Measurements from ENCODE around the gene FSTL3. TPM values are rescaled to one million over a fixed set of nuclear protein-coding genes. Genes with fewer than 3 reads are reported as not detected.
A peak's percentile ranks its signal among the peaks of the same experiment; 100 is the strongest.

The FSTL3 gene
- polyA plus RNA-seq, 1 donor, result 32.9 TPM

DNA sequence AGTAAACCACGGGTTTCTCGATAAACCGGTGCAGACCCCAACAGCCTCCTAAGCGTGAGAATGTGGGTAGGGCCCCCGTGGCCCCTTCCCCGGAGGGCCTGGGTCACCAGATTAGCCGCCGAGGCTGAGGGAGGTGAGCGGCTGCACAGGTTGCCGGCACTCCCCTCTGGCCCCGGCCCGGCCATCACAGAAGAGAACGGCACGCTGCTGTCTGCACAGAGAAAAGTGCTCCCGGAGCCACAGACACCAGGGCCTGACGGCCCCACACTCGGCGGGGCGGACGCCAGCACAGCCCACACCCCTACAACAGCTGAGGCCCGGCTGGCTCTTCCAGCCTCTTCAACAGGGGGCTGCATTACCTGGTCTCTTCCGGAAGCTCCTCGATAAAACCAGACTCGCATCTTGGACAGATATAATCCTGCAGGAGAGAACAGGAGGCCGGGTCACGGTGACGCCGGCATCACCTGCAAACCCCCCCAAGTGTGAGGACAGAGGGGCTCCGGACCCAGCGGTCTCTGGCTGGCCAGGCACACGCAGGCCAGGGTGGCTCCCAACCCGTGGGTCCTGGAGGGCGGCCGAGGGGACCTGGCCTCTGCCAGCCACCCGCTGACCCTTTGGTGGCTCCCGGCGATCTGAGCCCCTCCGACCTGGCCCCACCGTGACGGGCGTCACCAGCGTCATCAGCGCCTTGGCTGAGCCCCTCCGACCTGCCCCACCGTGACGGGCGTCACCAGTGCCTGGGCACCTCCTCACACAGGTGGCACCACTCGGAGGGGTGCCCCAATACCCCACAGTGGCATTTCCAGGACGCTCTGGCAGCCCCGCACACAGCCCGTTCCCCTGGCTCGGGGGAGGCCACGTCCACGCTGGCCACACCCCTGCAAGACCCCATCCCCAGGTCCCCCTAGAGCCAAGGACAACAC is 23.5 kb upstream of the FSTL3 start:
- no peak overlapping the region for H3K4me3 ChIP-seq (ENCODE audit: low read length)
- H3K27me3 ChIP-seq (ENCODE audit: control insufficient read depth, insufficient read depth, low read length), result no peaks in the 10 kb centered on the region
- H3K9me3 ChIP-seq (ENCODE audit: control insufficient read depth, low read depth, low read length), result peaks cover 13% of the 10 kb centered on the region
- no CpG with 5 or more reads among the region's 54 CpGs for WGBS (ENCODE audit: insufficient coverage, low lambda C conversion rate)
- no peak overlapping the region for H3K27ac ChIP-seq (ENCODE audit: low read length)
- DNase-seq, result no peak
- peaks cover 8% of the 10 kb centered on the region for H3K4me1 ChIP-seq (ENCODE audit: control insufficient read depth, insufficient read depth, low read length)
- peaks cover 70% of the 10 kb centered on the region for H3K36me3 ChIP-seq (ENCODE audit: control insufficient read depth, insufficient read depth, low read length)

- no peak overlapping the region for H3K4me3 ChIP-seq (ENCODE audit: low read length)
- no peak overlapping the region for H3K27ac ChIP-seq (ENCODE audit: low read length)
- peaks cover 69% of the 10 kb centered on the region for H3K36me3 ChIP-seq (ENCODE audit: control insufficient read depth, insufficient read depth, low read length)
- 93% methylated on average over 3 of the region's 17 CpGs for WGBS (ENCODE audit: insufficient coverage, low lambda C conversion rate)
- DNase-seq, result no peak
- peaks cover 15% of the 10 kb centered on the region for H3K9me3 ChIP-seq (ENCODE audit: control insufficient read depth, low read depth, low read length)
- H3K4me1 ChIP-seq (ENCODE audit: control insufficient read depth, insufficient read depth, low read length), result peaks cover 14% of the 10 kb centered on the region
- no peaks in the 10 kb centered on the region for H3K27me3 ChIP-seq (ENCODE audit: control insufficient read depth, insufficient read depth, low read length)
Observed at GRCh38 chr19:653425-653824, 22.8 kb upstream of the FSTL3 start.

GRCh38 chr19:655691-656090 is 20.5 kb upstream of the FSTL3 start:
- Histone ChIP-seq H3K4me1 (ENCODE audit: control insufficient read depth, insufficient read depth, low read length) (peaks cover 35% of the 10 kb centered on the region), H3K27ac (ENCODE audit: low read length) (no peak overlapping the region)

GRCh38 chr19:656751-657559 is 19.2 kb upstream of the FSTL3 start:
- H3K27ac ChIP-seq (ENCODE audit: low read length), result no peak overlapping the region
- H3K36me3 ChIP-seq (ENCODE audit: control insufficient read depth, insufficient read depth, low read length), result peaks cover 42% of the 10 kb centered on the region
- no peak overlapping the region for H3K4me3 ChIP-seq (ENCODE audit: low read length)
- peaks cover 20% of the 10 kb centered on the region for H3K9me3 ChIP-seq (ENCODE audit: control insufficient read depth, low read depth, low read length)
- no CpG with 5 or more reads among the region's 43 CpGs for WGBS (ENCODE audit: insufficient coverage, low lambda C conversion rate)
- no peak for DNase-seq
- peaks cover 45% of the 10 kb centered on the region for H3K4me1 ChIP-seq (ENCODE audit: control insufficient read depth, insufficient read depth, low read length)
- no peaks in the 10 kb centered on the region for H3K27me3 ChIP-seq (ENCODE audit: control insufficient read depth, insufficient read depth, low read length)

More at GRCh38 chr19:655691-656090, 20.5 kb upstream of the FSTL3 start:
- Histone ChIP-seq H3K27me3 (ENCODE audit: control insufficient read depth, insufficient read depth, low read length) (no peaks in the 10 kb centered on the region), H3K4me3 (ENCODE audit: low read length) (no peak overlapping the region), H3K9me3 (ENCODE audit: control insufficient read depth, low read depth, low read length) (peaks cover 20% of the 10 kb centered on the region), H3K36me3 (ENCODE audit: control insufficient read depth, insufficient read depth, low read length) (peaks cover 53% of the 10 kb centered on the region)
- no peak for DNase-seq
- WGBS (ENCODE audit: insufficient coverage, low lambda C conversion rate), result no CpG with 5 or more reads among the region's 17 CpGs

DNA sequence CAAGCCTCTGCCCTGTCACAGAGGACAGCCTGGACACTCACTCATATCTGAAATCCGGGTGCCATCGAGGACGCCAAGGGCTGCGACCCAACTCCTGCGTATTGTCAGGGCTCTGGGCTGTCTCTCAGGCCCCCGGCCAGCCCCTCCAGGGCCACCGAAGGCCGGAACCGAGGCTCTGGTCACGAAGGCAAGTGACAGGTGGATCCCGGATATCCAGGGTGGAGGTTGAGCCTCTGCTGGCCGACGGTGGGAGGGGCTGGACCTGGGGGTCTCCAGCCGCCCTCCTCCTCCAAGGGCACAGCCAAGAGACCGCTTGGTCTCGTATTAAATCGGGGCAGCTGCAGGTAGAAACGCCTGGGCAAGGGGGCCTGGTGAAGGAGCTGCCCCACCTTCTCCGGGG is 18.6 kb upstream of the FSTL3 start:
- no peak overlapping the region for H3K4me3 ChIP-seq (ENCODE audit: low read length)
- H3K4me1 ChIP-seq (ENCODE audit: control insufficient read depth, insufficient read depth, low read length), result peaks cover 45% of the 10 kb centered on the region
- WGBS (ENCODE audit: insufficient coverage, low lambda C conversion rate), result no CpG with 5 or more reads among the region's 19 CpGs
- no peak for DNase-seq
- peaks cover 20% of the 10 kb centered on the region for H3K9me3 ChIP-seq (ENCODE audit: control insufficient read depth, low read depth, low read length)
- H3K36me3 ChIP-seq (ENCODE audit: control insufficient read depth, insufficient read depth, low read length), result peaks cover 35% of the 10 kb centered on the region
- H3K27me3 ChIP-seq (ENCODE audit: control insufficient read depth, insufficient read depth, low read length), result no peaks in the 10 kb centered on the region
- H3K27ac ChIP-seq (ENCODE audit: low read length), result no peak overlapping the region

- Histone ChIP-seq H3K27me3 (ENCODE audit: control insufficient read depth, insufficient read depth, low read length) (no peaks in the 10 kb centered on the region), H3K27ac (ENCODE audit: low read length) (no peak overlapping the region), H3K4me1 (ENCODE audit: control insufficient read depth, insufficient read depth, low read length) (peaks cover 45% of the 10 kb centered on the region), H3K4me3 (ENCODE audit: low read length) (no peak overlapping the region), H3K36me3 (ENCODE audit: control insufficient read depth, insufficient read depth, low read length) (peaks cover 29% of the 10 kb centered on the region), H3K9me3 (ENCODE audit: control insufficient read depth, low read depth, low read length) (peaks cover 21% of the 10 kb centered on the region)
- DNase-seq, result peak in 1 of 2 donors; percentile 47
- WGBS (ENCODE audit: insufficient coverage, low lambda C conversion rate), result no CpG with 5 or more reads among the region's 33 CpGs
Observed at GRCh38 chr19:658059-658839, 17.9 kb upstream of the FSTL3 start.

DNA sequence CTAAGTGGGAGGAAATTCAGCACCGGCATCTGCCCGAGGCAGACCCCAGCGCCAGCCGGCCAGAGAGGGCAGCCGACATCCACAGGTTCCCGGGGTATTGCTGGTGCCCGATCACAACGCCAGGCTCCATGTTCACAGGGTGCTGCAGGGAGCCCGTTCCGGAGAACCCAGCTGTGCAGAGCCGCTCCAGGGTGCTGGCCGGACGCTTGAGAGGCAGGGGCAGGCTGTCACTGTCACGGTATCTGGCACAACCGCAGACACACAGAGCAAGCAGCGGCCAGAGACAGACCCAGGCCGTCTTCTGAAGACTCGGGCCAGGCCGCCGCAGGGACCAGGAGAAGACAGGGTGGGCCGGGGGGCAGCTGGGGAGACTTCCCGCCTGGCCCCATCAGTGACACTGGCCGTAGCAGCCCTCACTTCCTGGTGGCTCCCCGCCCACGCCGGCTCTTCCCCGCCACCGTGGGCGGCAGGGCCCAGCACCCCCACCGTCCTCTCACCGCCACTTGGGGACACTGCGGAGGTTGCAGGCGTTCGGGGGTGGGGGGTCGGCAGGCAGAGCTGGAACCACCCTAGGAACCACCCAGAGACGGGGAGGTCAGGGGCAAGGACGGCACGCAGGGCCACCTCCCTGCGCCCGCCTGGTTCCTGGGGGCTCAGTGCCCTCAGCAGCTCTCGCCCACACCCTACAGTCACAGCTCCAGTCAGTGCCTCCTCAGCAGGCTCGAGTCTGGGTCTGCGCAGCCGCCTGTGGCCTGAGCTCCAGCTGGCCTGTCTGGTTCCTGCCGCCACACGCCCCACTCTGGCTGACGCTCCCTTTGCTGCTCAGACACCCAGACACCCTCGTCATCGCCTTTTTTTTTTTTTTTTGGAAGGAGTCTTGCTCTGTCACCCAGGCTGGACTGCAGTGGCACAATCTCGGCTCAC is 17.0 kb upstream of the FSTL3 start:
- Histone ChIP-seq H3K9me3 (ENCODE audit: control insufficient read depth, low read depth, low read length) (peaks cover 17% of the 10 kb centered on the region), H3K27ac (ENCODE audit: low read length) (no peak overlapping the region), H3K36me3 (ENCODE audit: control insufficient read depth, insufficient read depth, low read length) (peaks cover 20% of the 10 kb centered on the region), H3K4me3 (ENCODE audit: low read length) (no peak overlapping the region), H3K27me3 (ENCODE audit: control insufficient read depth, insufficient read depth, low read length) (no peaks in the 10 kb centered on the region), H3K4me1 (ENCODE audit: control insufficient read depth, insufficient read depth, low read length) (peaks cover 53% of the 10 kb centered on the region)
- WGBS (ENCODE audit: insufficient coverage, low lambda C conversion rate), result 52% methylated on average over 2 of the region's 50 CpGs
- DNase-seq, result no peak

GRCh38 chr19:660793-661426 is 15.3 kb upstream of the FSTL3 start:
- peak overlapping the region; percentile 95 for H3K27ac ChIP-seq (ENCODE audit: low read length)
- no peaks in the 10 kb centered on the region for H3K27me3 ChIP-seq (ENCODE audit: control insufficient read depth, insufficient read depth, low read length)
- peak overlapping the region; percentile 64 for H3K4me3 ChIP-seq (ENCODE audit: low read length)
- peaks cover 63% of the 10 kb centered on the region for H3K4me1 ChIP-seq (ENCODE audit: control insufficient read depth, insufficient read depth, low read length)
- peaks cover 13% of the 10 kb centered on the region for H3K36me3 ChIP-seq (ENCODE audit: control insufficient read depth, insufficient read depth, low read length)
- peak; percentile 79 to 90 for DNase-seq
- peaks cover 16% of the 10 kb centered on the region for H3K9me3 ChIP-seq (ENCODE audit: control insufficient read depth, low read depth, low read length)
- no CpG with 5 or more reads among the region's 20 CpGs for WGBS (ENCODE audit: insufficient coverage, low lambda C conversion rate)
